Measurements from ENCODE around the gene SCN1B. TPM values are rescaled to one million over a fixed set of nuclear protein-coding genes. Genes with fewer than 3 reads are reported as not detected.

Gene SCN1B
- total RNA-seq, 1 experiment from 2014 or later: 2.3 TPM

DNA sequence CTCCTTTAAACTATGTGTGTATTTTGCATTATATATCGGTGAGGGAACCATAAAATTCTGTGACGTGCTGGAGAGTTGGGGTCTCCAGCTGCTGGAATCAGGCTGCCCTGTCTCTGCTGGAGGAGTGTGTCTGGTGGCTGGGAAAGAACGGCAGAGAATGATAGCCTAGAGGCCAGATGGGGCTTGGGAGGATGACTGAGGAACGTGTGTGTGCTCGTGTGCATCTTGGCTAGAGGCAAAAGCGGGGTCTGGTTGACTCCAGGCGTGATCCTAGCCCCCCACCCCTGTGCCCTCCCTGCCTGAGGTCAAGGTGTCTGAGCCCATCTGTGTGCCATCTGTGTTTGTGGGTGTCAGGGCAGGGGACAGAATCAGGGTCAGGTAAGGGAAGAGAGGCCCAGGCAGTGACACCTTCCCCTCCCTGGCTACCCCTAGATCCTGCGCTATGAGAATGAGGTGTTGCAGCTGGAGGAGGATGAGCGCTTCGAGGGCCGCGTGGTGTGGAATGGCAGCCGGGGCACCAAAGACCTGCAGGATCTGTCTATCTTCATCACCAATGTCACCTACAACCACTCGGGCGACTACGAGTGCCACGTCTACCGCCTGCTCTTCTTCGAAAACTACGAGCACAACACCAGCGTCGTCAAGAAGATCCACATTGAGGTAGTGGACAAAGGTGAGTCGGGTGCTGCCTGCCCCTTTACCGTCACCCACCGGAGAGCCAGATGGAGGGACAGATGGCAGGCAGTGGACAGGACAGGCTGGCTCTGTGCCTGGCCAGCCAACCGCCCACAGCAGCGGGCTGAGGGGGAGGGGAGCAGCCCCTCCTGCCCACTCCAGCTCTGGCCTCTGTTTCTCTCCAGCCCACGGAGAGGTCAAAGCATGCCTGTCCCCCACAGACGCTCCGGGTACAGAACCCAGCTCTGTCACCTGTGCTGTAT lies 3.1 kb downstream of the SCN1B start:
- H3K4me3 ChIP-seq: no peak overlapping the region
- no peaks in the 10 kb centered on the region for H3K4me1 ChIP-seq
- no peaks in the 10 kb centered on the region for H3K27me3 ChIP-seq
- no peaks in the 10 kb centered on the region for H3K36me3 ChIP-seq
- H3K27ac ChIP-seq: no peak overlapping the region
- H3K9me3 ChIP-seq (replicated peaks): no peaks in the 10 kb centered on the region
- no peak for DNase-seq

DNA sequence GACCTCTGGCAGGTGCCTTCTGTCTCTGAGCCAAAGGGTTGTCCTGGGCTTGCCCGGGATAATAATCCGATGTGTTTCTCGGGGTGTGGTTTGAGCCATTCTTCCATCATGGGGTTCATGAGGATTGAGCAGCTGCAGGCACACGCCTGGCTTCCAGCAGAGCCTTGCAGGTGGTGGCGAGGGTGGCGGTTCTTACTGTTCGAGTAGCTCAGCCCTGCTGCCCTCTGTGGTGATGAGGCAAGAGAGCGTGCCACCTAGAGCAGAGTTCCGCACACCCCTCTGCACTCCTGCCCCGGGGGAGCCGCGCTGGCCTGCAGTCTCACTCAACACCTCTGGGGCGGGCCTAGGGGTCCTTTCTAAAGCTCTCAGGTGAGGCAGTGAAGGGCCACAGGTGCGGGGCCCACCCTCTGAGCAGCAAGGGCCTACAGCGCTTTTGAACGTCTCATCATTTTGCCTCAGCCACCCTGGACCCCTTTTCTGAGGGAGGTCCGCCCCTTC lies 3.8 kb downstream of the SCN1B start:
- no peaks in the 10 kb centered on the region for H3K27me3 ChIP-seq
- H3K4me3 ChIP-seq: no peak overlapping the region
- H3K4me1 ChIP-seq: no peaks in the 10 kb centered on the region
- no peaks in the 10 kb centered on the region for H3K36me3 ChIP-seq
- DNase-seq: no peak
- H3K27ac ChIP-seq: no peak overlapping the region
- H3K9me3 ChIP-seq (replicated peaks): no peaks in the 10 kb centered on the region

DNA sequence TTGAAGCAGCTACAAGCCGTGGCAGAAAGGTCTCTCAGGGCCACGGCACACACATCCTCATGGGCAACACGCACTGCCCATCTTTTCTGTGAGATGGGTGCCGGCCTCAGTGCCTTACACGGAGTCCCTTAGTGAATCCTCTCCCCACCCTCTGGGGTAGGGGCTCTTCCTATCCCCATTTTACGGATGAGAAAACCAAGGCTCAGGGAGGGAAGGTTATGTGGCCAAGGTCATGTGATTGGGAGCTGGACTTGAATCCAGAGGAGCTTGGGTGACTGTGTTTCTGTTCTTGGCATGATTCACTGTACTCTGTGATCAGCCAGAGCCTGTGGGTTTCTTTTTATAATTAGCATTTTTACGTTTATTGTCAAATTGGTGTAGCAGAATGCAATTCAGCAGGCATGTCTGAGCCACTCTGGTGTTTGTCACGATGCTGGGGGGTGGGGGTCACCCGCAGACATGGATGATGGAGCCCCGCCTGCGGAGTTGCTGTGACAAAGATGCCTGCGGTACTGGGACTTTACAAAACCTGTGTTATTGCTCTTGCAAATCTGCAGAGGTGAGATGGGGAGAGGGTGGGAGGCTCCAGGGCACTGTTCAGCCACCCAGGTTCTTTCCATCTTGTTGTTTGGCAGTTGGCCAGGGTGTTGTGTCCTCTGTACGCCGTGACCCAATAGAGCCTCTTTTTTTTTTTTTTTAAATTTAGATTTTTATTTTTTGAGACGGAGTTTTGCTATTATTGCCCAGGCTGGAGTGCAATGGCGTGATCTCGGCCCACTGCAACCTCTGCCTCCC lies 4.5 kb downstream of the SCN1B start:
- Histone ChIP-seq H3K27me3 (no peaks in the 10 kb centered on the region), H3K9me3 (replicated peaks) (no peaks in the 10 kb centered on the region), H3K4me1 (no peaks in the 10 kb centered on the region)

DNA sequence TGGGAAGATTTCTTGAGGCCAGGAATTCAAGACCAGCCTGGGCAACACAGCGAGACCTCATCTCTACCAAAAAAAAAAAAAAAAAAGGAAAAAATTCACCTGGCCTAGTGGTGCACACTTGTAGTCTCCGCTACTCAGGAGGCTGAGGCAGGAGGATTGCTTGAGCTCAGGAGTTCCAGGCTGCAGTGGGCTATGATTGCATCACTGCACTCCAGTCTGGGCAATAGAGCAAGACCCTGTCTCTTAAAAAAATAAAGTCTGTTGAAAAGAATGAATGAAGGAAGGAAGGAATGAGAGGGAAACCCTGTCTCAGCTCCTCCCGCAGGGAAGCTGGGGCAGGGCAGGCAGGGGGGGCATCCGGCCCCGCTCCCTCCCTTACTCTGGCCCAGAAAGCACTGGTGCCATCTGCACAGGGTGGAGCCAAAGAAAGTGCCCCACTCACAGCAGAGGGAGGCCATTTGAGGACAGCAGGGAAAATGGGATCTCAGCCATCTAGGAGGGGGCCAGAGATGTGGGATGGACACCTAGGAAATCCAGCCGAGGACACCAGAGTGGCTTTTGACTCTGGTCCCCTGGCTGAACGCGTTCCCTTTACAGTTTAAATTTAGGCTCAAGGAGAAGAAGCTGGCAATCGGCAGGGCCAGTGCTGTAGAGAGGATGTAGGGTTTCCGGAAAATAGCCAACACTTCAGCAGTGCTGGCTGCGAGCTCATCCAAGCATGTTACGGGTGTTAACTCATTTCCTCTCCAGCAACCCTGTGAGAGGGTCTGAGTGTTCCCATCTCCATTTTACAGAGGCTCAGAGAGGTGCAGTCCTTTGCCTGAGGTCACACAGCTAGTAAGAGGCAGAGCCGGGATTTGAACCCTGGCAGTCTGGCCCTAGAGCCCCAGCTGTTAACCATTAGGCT lies 7.7 kb downstream of the SCN1B start:
- no peaks in the 10 kb centered on the region for H3K4me1 ChIP-seq
- DNase-seq: no peak
- no peaks in the 10 kb centered on the region for H3K9me3 ChIP-seq (replicated peaks)
- H3K4me3 ChIP-seq: no peak overlapping the region
- H3K27ac ChIP-seq: no peak overlapping the region
- no peaks in the 10 kb centered on the region for H3K27me3 ChIP-seq
- no peaks in the 10 kb centered on the region for H3K36me3 ChIP-seq

More for the DNA sequence above, 4.5 kb downstream of the SCN1B start:
- Histone ChIP-seq H3K36me3 (no peaks in the 10 kb centered on the region), H3K4me3 (no peak overlapping the region), H3K27ac (no peak overlapping the region)
- no peak for DNase-seq

DNA sequence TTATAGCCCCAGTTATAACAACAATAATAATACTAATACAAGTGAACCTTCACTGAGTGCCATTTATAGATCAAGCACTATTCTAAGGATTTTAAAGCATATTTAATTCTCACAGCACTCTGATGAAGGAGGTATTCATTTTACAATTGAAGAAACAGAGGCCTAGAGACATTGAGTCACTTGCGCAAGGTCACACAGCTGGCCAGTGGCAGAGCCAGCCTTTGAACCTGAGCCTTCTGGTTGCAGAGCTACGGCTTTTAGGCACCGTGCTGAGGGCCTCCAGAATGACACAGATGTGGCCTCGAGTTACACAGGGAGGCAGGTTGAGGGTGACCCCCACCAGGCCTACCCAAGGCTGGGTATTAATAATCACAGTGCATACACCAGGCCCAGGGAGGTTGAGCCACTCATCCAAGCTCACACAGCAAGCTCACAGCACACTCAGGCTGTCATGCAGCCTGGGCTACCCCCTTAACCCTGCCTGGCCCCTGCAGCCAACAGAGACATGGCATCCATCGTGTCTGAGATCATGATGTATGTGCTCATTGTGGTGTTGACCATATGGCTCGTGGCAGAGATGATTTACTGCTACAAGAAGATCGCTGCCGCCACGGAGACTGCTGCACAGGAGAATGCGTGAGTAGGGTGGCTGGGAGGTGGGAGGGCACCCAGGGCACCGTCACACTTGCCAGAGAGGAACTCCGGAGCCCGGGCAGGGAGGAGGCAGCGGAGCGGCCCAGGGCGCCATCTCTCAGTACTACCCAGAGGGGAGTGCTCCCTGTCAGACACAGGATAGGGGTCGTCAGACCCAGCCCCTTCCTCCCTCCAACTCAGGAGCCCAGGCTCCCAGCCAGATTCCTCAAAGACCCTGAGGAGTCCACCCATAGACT lies 8.6 kb downstream of the SCN1B start:
- no peaks in the 10 kb centered on the region for H3K36me3 ChIP-seq
- no peaks in the 10 kb centered on the region for H3K27me3 ChIP-seq
- H3K4me3 ChIP-seq: no peak overlapping the region
- no peaks in the 10 kb centered on the region for H3K9me3 ChIP-seq (replicated peaks)
- no peaks in the 10 kb centered on the region for H3K4me1 ChIP-seq
- no peak overlapping the region for H3K27ac ChIP-seq
- DNase-seq: no peak

DNA sequence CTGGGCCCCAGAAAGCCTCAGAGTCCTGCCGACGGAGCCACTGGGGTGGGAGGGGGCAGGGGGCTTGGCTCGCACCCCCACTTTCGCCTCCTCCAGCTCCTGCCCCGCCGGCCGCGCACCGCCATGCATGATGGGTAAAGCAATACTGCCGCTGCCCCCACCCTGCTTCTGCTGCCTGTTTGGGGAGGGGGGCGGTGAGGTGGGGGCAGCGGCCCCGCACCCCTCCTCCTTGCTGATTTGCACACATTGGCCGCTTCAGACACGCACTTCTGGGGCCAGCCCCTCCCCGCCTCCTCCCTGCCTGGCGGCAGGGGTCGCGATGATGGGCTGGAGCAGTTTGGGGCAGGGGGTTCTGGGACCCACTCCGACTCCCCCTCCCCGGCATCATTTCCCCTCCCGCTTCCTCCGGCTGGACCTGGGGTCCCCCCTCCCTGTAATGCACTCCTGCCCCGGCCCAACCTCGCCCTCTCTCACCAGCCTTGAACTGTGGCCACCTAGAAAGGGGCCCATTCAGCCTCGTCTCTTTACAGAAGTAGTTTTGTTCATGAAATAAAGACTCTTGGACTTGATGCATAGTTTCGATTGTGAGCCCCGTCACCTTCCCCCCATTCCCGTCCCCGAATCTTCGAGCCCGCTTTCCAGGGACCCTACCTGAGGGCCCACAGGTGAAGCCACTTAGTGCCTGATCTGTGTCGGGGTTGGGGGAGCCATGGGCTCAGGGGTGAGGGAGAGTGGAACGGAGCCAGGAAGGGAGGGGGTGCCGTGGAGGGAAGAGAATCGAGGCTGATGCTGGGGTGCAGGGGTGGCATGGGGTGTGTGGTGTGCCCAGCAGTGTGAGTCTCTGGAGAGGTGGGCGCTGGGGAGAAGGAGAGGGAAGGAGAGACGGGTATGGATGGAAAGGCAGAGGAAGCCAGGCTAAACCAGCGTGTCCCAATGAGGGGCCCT lies 9.9 kb downstream of the SCN1B start:
- Histone ChIP-seq H3K27me3 (no peaks in the 10 kb centered on the region), H3K4me1 (no peaks in the 10 kb centered on the region), H3K9me3 (replicated peaks) (no peaks in the 10 kb centered on the region), H3K4me3 (no peak overlapping the region), H3K36me3 (no peaks in the 10 kb centered on the region), H3K27ac (no peak overlapping the region)
- no peak for DNase-seq

DNA sequence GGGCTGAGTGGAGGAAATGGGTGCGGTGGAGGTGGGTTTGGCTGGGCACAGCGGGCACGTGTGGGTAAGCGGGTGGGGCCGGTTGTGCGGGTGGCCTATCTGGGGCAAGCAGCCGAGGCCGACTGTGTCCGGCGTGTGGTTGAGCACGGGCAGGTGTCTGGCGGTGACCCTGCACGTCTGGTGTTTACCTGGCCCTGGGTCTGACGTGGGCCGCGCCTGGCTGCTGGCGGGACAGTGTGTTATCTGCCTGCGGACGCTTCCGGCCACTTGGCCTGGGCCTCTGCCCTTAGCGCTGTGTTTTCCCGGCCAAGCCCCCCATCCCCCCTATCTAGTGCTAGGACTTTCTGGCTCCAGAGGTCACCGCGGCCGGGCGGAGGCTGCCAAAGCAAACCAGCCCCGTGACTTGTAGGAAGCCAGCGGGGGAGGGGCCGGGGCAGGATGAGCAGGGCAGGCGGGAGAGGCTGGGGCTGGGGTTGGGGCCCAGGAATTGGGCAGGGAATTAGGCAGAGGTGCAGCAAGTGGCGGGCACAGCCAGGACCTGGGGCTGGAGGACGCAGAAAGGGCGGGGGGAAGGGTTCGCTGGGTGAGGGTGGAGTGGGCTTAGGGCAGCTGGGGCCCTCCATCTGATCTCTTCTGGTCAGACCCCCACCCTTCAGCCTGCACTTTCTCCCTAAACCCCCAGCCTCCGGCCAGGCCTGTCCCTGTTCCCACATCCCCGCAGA lies 10.7 kb downstream of the SCN1B start:
- no peak overlapping the region for H3K4me3 ChIP-seq
- no peaks in the 10 kb centered on the region for H3K27me3 ChIP-seq
- H3K36me3 ChIP-seq: no peaks in the 10 kb centered on the region
- no peaks in the 10 kb centered on the region for H3K4me1 ChIP-seq
- DNase-seq: no peak
- H3K27ac ChIP-seq: no peak overlapping the region
- no peaks in the 10 kb centered on the region for H3K9me3 ChIP-seq (replicated peaks)

DNA sequence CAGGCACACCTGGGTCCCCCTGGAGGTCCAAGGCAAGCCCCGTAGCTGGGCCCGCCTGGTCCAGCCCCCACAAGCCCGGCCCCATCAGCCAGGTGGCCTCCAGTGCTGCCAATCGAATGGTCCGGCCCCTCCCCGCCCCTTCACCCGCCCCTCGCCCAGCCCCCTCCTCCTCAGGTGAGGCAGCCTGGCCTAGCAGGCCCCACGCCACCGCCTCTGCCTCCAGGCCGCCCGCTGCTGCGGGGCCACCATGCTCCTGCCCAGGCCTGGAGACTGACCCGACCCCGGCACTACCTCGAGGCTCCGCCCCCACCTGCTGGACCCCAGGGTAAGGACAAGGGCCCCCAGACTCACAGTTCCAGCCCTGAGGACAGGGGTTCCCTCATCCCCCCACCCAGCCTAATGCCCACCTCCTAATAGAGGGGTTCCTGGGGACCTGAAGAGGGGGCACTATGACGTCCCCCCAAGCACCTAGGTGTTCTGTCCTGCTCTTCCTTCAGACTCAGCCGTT lies 11.3 kb downstream of the SCN1B start, which contains the start of gene HPN:
Gene HPN, plus strand, starts transcription at position 174 of the 508 bp plus-strand sequence. CDS start 786 bp downstream, outside the sequence.
- Histone ChIP-seq H3K27me3 (no peaks in the 10 kb centered on the region), H3K27ac (no peak within 1 kb of the TSS), H3K36me3 (no peaks in the 10 kb centered on the region), H3K9me3 (replicated peaks) (no peaks in the 10 kb centered on the region), H3K4me3 (no peak within 1 kb of the TSS), H3K4me1 (no peaks in the 10 kb centered on the region)
- no peak for DNase-seq

DNA sequence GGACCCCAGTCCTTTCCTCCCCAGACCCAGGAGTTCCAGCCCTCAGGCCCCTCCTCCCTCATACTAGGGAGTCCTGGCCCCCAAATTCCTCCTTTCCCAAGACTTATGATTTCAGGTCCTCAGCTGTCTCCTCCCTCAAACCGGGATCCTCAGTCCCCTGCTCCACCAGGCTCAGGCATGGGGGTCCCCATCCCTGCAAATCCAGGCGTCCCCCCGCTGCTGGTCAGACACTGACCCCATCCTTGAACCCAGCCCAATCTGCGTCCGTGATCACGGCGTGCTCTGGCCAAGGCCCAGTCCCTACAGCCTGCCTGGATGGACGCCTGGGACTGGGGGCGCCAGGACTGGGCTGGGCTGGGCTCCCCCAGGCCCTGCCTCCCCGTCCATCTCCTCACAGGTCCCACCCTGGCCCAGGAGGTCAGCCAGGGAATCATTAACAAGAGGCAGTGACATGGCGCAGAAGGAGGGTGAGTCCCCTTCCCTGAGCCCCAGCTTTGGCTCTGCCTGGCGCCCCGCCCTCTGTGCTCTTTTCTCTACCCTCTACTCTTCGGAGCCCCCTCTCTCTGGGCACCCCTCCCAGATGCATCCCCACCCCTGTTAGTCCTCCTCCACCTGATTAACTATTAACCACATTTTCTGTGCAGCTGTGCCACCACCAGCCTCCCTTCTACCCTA lies 11.9 kb downstream of the SCN1B start:
- Histone ChIP-seq H3K9me3 (replicated peaks) (no peaks in the 10 kb centered on the region), H3K4me1 (no peaks in the 10 kb centered on the region), H3K36me3 (no peaks in the 10 kb centered on the region), H3K4me3 (no peak overlapping the region), H3K27ac (no peak overlapping the region), H3K27me3 (no peaks in the 10 kb centered on the region)
- no peak for DNase-seq

DNA sequence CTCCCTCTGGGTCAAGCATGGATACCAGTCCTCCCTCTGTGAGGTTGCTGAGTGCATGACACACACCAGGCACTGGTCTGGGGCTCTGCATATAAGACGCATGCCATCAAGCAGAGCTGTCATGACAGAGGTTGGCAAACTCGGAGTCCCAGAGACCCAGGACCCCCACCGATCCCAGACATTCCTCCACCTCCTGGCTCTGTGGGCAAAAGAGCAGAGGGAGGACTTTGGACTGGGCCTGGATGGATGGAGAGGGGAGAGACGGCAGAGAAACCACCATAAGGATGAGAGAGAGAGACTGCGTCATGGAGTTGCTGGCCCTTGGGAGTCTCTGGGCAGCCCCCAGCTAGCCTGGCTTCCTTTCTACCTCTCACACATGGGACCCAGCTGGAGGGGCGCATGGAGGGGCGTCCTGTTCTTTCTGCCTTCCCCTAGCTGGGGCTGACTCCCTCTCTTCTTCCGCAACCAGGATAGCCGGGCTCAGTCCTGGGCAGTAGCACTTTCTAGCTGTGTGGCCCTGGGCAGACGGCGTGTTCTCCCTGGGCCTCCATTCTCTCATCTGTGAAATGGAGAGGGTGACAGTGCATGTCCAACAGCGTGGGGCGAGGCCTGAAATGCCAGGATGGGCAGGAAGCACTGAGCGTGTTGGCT lies 12.8 kb downstream of the SCN1B start:
- DNase-seq: no peak
- no peak overlapping the region for H3K27ac ChIP-seq
- H3K9me3 ChIP-seq (replicated peaks): no peaks in the 10 kb centered on the region
- H3K36me3 ChIP-seq: no peaks in the 10 kb centered on the region
- H3K4me3 ChIP-seq: no peak overlapping the region
- no peaks in the 10 kb centered on the region for H3K4me1 ChIP-seq
- no peaks in the 10 kb centered on the region for H3K27me3 ChIP-seq

DNA sequence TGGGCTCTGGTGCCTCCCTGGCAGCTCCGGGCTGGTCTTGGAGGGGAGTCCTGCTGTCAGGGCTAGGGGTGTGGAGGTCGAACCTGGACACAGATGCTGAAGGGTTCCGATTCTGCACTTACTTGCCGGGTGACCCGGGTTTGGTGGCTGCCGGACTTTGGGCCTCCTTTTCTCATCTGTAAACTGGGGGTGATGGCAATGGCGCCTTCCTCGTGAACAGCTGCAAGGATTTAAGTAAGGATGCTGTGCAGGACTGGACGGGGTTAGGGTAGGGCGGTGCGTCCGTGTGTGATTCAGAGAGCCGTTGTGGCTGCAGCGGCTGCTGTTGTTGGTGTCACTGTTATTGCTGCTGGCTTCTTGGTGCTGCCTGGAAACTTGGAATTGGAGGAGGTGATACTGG lies 13.6 kb downstream of the SCN1B start:
- Histone ChIP-seq H3K27ac (no peak overlapping the region), H3K36me3 (no peaks in the 10 kb centered on the region), H3K4me1 (no peaks in the 10 kb centered on the region), H3K27me3 (0 out of 2 replicates have a peak, but pooled peaks cover 3% of the 10 kb centered on the region), H3K9me3 (replicated peaks) (no peaks in the 10 kb centered on the region), H3K4me3 (no peak overlapping the region)
- DNase-seq: peak in 1 of 2 experiments; percentile 17

Measured in SJCRH30 (cell line).